ENCODE results near the gene GRK6. TPM values are rescaled to one million over a fixed set of nuclear protein-coding genes. Genes with fewer than 3 reads are reported as not detected.

GRK6 gene
- polyA plus RNA-seq, 3 donors: 10.8 to 21.5 (median 16.2) TPM

DNA sequence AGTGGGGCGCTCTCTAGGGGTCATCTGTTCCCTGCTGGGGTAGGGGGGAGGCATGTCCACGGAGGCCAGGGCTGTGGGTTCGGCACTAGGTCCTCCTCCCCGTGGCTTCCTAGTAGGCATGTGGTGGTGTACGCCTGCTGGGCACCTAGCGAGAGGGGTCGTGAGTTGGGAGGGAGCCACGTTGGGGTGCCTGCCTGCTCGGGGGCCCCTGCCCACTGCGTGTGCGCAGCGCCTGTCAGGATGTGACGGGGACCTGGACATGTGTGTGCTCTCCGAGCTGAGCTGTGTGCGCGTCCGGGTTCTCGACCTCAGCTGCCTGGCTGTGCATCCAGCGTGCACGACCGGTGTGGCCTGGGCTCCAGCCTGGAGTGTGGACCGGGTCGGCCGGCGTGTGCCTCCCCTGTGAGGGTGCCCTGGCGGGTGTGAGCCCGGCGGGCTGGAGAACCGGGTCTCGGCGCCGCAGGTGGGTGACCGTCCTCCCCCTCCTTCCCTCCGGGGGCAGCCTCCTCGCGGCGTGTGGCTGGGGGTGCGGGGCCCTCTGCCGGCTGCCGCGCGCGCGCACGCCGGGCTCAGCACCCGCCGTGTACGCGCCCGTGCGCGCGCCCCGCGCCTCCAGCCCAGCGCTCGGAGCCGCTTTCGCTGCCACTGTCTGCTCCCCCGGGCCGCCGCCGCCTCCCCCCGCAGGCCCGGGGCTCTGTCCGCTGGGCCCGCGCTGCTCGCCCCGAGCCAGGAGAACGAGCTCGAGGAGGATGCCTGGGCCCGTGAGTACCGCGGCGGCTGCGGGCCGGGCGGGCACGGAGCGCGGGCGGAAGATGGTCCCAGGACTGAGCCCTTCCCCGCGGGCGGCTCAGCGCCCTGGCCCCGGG, 20.0 kb downstream of the GRK6 start, which contains the start of gene PRR7:
TSS of gene PRR7 (plus strand) at position 615 of the 866 bp plus-strand sequence. CDS start 8,254 bp downstream, outside the sequence.
- 0 to 1% (median 1%) methylated on average over 59 to 85 of the region's 89 CpGs for WGBS, 3 donors
- H3K27ac ChIP-seq (ENCODE audit: low read depth, low read length): no peak within 1 kb of the TSS

DNA sequence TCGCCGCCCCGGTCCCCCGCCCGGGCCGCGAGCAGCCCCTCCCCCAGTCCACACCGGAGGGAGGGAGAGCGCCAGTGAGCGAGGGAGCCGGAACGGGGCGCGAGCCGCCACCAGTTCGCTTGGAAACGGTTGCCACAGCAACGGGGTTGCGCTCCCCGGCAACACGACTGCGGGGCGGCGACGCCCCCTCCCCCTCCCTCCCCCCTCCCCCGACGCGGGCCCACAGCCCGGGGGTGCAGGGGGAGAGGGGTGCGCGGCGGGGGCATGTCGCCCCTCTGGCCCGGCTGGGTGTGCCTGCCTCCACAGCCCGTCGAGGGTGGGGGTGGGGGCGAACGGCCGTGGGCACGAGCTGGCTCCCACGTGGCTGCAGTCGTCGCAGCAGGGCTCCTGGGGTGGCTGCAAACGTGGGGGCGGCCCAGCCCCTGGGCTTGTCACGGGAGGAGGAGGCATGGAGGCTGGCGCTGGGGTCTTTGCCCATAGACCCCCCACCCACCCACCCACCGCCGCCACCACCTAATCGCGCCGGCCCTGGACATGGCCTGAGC, 20.7 kb downstream of the GRK6 start:
- H3K27ac ChIP-seq (ENCODE audit: low read depth, low read length): no peak overlapping the region
- 1 to 3% (median 2%) methylated on average over 16 to 49 of the region's 52 CpGs for whole genome bisulfite sequencing, 3 donors

- no peak overlapping the region for H3K27ac ChIP-seq (ENCODE audit: low read depth, low read length)
- 4 to 9% (median 8%) methylated on average over 20 to 23 of the region's 23 CpGs for WGBS, 3 donors
These were observed 21.3 kb downstream of the GRK6 start for GRCh38 chr5:177447611-177448243.

DNA sequence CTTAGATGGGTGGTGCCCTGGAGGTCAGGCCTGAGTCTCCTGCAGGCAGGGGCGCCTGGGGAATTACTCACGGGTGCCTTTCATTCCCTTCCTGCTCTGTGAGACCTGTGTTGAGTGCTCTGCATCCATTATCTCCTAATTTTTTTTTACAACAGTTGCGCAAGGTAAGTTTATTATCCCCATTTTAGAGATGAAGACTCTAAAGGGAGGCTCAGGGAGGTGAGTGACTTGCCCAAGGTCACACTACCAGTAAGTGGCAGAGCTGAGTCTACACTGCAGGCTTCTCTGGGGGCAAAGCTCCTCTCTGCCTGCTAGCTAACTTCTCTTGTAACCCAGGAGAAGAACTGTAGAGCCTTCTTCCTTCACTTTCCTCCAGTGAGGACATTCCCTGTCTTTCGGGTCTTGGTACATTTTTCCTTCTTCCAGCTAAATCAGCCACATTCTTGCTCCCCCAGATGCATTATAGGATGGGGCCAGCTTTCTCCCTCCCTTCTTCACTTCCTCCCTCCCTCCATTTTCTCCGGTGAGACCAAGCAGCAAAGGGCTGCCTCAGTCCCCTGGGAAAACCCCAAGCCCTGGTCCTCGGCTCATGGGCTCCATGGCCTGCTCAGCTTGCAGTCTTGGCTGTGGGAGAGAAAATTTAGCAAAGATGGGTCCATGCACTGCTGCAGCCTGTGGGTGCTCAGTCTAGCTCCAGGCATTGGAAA, 21.9 kb downstream of the GRK6 start:
- WGBS, 3 donors: 72 to 79% (median 76%) methylated on average over 6 of the region's 6 CpGs

DNA sequence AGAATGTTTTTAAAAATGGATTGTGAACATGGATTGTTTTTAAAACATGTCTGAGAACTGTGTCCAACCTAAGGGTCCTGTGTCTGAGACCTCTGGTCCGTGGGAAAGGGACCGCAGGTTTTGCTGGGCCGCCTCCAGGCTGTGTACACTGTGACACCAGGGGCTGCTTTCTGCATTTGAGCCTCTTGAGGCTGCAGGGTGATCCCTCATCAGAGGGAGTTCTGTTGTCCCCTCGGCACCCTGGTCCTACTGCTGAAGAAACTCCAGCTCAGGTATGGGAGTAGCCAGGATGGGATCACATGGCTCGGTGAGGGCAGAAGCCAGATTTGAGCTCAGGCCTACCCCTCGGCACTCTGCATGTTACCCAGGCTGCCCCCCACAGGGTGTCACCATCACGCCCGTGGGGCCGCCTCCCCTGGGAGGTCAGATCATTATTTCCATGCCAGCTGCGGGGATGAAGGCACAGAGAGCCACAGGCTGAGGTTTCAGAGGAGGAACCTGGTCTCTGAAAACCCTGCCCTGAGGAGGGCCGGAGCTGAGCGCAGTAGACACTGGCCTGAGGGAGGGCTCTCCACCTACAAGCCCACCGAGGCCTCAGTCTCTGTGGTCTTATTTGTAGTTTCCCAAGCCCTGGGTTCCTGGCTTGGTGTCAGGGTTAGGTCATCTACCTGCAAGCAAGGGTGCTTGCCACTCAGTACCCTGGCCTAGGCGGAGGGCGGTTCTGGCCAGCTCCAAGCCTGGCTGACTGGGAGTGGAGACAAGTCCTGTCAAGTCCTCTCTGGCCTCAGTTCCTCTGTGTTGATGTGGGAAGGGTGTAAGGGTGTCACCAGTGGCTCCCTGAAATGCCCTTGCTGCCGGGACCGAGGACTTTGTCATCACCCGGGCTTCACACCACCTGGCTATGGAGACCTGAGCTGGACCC, 22.9 kb downstream of the GRK6 start:
- WGBS, 3 donors: 84 to 90% (median 86%) methylated on average over 18 of the region's 18 CpGs
- no peak overlapping the region for H3K27ac ChIP-seq (ENCODE audit: low read depth, low read length)

More for the DNA sequence above, 21.9 kb downstream of the GRK6 start:
- no peak overlapping the region for H3K27ac ChIP-seq (ENCODE audit: low read depth, low read length)

- WGBS, 3 donors: 88 to 92% (median 88%) methylated on average over 9 to 10 of the region's 10 CpGs
- H3K27ac ChIP-seq (ENCODE audit: low read depth, low read length): no peak overlapping the region
These were observed 24.4 kb downstream of the GRK6 start for GRCh38 chr5:177450667-177451424.

DNA sequence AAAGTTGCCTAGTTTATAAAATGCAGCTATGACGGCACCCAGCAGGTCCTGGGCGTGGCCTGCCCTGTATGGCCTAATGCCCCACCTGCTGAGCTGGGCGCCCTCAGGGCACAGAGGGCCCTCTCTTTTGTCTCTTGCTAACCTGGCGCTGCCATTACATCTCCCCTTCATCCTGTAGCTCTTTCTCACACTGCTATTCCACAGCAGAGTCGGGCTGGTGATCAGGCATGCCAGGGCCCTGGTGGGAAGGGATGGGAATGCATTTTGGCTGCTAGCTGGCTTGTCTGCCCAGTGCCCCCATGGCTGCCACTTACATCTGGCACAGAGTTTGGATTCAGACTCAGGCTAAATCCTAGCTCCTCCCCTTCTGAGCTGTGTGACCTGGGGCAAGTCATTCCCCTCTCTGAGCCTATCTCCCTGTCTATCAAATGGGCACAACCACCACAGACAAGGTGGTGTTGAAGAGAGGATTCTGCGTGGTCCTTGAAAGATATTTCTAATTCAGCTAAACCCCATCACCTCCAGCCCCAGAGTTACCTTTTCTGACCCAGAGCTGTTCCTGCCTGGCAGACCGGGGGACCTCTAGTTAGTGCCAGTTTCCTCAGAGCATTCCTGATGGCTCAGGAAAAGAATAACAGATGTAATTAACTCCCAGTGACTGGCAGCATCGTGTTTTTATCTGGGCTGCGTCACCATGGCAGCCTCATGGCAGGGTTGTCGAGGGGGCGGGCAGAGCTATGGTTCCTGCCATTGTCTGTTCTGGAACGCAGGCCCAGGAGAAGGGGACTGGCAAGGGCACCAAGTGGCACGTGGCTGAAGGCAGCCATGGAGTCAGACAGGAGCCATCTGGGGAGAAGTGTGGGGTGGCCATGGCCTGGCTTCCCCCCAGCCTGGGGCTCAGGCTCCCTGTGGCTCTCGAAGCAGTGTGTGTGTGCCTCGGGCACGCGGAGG, 26.5 kb downstream of the GRK6 start:
- 84 to 88% (median 86%) methylated on average over 16 to 17 of the region's 17 CpGs for WGBS, 3 donors

GRCh38 chr5:177453852-177454396, 27.4 kb downstream of the GRK6 start:
- no peak overlapping the region for H3K27ac ChIP-seq (ENCODE audit: low read depth, low read length)
- WGBS, 3 donors: 7 to 11% (median 11%) methylated on average over 25 to 31 of the region's 31 CpGs

More for the DNA sequence above, 26.5 kb downstream of the GRK6 start:
- no peak overlapping the region for H3K27ac ChIP-seq (ENCODE audit: low read depth, low read length)

DNA sequence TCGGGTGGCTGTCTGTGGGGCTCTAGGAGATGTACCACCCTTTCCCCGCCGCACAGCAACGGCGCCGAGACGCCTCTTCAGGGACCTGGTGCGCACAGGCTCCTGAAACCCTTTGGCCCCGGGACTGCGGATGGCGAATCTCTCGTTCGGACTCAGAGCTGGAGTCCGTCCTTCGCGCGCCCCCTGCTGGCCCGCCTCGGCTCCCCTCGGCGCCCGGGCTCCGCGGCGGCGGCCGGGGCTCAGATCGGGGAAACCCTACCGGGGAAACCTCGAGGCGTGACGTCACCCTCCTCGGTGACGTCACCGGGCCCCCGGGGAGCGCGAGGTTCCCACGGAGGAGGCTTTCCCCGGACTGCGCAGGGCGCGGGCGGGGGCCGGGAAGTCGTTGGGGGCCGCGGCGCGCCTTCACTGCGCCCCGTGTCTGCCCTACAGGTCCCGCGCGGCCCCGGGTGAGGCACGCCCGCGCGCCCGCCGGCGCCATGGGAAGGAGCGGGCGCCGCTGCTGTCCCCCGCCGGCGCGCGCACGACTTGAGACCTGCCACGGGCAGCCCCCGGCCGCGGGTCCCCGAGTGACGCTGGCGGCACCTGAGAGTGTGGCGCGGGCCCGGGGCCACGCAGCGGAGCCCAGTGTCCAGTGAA, 28.0 kb downstream of the GRK6 start:
- H3K27ac ChIP-seq (ENCODE audit: low read depth, low read length): no peak overlapping the region
- 0 to 1% (median 1%) methylated on average over 49 to 84 of the region's 84 CpGs for WGBS, 3 donors

DNA sequence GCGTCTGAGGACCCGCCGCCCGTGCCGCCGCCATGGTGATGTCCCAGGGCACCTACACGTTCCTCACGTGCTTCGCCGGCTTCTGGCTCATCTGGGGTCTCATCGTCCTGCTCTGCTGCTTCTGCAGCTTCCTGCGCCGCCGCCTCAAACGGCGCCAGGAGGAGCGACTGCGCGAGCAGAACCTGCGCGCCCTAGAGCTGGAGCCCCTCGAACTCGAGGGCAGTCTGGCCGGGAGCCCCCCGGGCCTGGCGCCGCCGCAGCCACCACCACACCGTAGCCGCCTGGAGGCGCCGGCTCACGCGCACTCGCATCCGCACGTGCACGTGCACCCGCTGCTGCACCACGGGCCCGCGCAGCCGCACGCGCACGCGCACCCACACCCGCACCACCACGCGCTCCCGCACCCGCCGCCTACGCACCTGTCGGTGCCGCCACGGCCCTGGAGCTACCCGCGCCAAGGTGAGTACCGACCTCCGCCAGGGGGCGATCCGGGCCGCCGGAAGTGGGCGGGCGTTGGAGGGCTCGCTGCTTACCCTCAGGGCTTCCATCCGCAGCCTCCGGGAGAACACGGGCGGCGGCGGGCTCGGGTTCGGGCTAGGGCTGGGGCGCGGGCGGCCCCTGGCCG, 28.7 kb downstream of the GRK6 start:
- 0 to 1% (median 0%) methylated on average over 53 to 80 of the region's 80 CpGs for WGBS, 3 donors
- no peak overlapping the region for H3K27ac ChIP-seq (ENCODE audit: low read depth, low read length)

DNA sequence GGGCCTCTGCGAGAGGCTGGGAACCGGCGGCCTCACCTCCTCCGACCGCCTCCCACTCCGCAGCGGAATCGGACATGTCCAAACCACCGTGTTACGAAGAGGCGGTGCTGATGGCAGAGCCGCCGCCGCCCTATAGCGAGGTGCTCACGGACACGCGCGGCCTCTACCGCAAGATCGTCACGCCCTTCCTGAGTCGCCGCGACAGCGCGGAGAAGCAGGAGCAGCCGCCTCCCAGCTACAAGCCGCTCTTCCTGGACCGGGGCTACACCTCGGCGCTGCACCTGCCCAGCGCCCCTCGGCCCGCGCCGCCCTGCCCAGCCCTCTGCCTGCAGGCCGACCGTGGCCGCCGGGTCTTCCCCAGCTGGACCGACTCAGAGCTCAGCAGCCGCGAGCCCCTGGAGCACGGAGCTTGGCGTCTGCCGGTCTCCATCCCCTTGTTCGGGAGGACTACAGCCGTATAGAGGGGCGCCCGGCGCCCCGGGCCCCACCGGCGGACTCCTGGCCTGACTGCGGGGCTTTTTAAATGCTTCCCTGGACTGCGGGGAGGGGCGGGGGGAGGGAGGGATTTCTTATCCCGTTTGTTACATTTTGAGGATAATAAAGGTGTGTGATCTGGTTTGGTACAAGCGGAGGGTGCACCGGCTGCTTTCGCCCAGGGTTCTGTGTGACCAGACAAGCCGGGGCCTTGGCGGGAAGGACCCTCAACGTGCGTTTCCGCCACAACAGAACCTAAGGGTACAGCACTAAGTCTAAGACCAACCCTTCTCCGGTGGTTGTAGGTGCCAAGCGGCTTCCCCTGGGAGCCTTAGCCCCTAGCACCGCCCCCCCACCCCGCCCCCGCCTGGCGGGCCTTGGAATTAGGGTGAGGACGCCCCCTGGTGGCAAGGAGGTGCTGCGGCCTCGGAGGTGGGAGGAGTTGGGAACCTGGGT, 29.4 kb downstream of the GRK6 start:
- 0 to 1% (median 1%) methylated on average over 76 of the region's 76 CpGs for WGBS, 3 donors

DNA sequence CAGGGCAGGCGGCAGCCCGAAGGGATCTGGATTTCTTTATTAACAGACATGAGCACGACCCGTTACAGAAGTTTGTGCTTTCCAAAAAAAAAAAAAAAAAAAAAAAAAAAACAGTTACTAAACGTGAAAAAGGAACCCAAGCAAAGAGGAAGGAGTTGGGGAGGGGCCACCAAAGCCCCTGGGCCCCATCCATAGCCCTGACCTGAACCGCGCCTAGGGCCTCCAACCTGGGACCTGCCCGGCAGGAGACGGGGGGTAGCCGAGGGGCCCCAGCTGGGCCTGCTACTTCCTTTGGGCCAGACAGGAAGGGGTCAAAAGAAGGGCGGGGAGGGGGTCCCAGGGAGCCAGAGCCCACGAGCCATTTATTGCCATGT, 30.1 kb downstream of the GRK6 start:
- WGBS, 3 donors: 24 to 36% (median 25%) methylated on average over 11 to 12 of the region's 12 CpGs
- H3K27ac ChIP-seq (ENCODE audit: low read depth, low read length): no peak overlapping the region

More for the DNA sequence above, 29.4 kb downstream of the GRK6 start:
- no peak overlapping the region for H3K27ac ChIP-seq (ENCODE audit: low read depth, low read length)

GRCh38 chr5:177456976-177457851, 30.7 kb downstream of the GRK6 start:
- no peak overlapping the region for H3K27ac ChIP-seq (ENCODE audit: low read depth, low read length)
- 71 to 80% (median 72%) methylated on average over 24 of the region's 24 CpGs for WGBS, 3 donors
